B cell (primary cell): ENCODE results near the gene AHDC1. TPM values are rescaled to one million over a fixed set of nuclear protein-coding genes. Genes with fewer than 3 reads are reported as not detected.

Experiments
- ATAC-seq: fragments of 200-7000 bp; cut with Tn5 transposase; one replicate; pipeline ENCODE4 v1.10.0; 2021; ENCODE audit warnings: low read depth, mild to moderate bottlenecking, moderate number of reproducible peaks, moderate library complexity
- CTCF ChIA-PET: fragments of 350-600 bp; sonication (Branson Sonifier 250); formaldehyde crosslinking; loops from one replicate; lab custom pipeline; 2021; ENCODE audit warnings: antibody characterized with exemption, inconsistent platforms; lab: Charles Lee
- POLR2A ChIA-PET: fragments of 350-600 bp; sonication (Branson Sonifier 250); formaldehyde crosslinking; loops from one replicate; lab custom pipeline; 2021; ENCODE audit warnings: antibody characterized with exemption; lab: Charles Lee
- DNase-seq: peaks from one replicate; pipeline ENCODE4 v3.0.0; 2013
- H2AFZ ChIP-seq: 2 replicates; pipeline ENCODE4 v1.6.1; 2012; ENCODE audit warnings: mild to moderate bottlenecking, low read depth, low read length; ENCODE audit not compliant: insufficient read depth, poor library complexity, severe bottlenecking
- H3K27ac ChIP-seq, 2 donors: 1 replicate in 1 of 2; 2 replicates in 1 of 2; pipeline ENCODE4 v1.5.1; 2012 to 2013; ENCODE audit warnings: low read length in 2 of 2, mild to moderate bottlenecking in 2 of 2, moderate library complexity in 1 of 2
- H3K27me3 ChIP-seq, 4 experiments: fragments of 200-600 bp in 1 of 4; sonication (generic) in 1 of 4; replicated peaks in 1 of 4; 1 replicate in 2 of 4; 2 replicates in 2 of 4; pipeline versions ENCODE4 v1.6.1 to v1.7.0; 2013 to 2016; ENCODE audit warnings: low read length in 3 of 4, mild to moderate bottlenecking in 2 of 4, mixed read lengths in 1 of 4, moderate library complexity in 1 of 4; ENCODE audit not compliant: insufficient read depth in 4 of 4, control insufficient read depth in 3 of 4; ENCODE audit errors: control extremely low read depth in 1 of 4
- H3K36me3 ChIP-seq, 2 experiments: replicated peaks in 1 of 2; 1 replicate in 1 of 2; 2 replicates in 1 of 2; pipeline versions ENCODE4 v1.6.1 to v1.7.1; 2013; ENCODE audit warnings: low read length in 1 of 2; ENCODE audit not compliant: insufficient read depth in 2 of 2, control insufficient read depth in 1 of 2; ENCODE audit errors: control extremely low read depth in 1 of 2, extremely low read depth in 1 of 2
- H3K4me1 ChIP-seq, 2 donors: fragments of 200-600 bp in 1 of 2; sonication (generic) in 1 of 2; 1 replicate in 1 of 2; 2 replicates in 1 of 2; pipeline versions ENCODE4 v1.5.1 to v1.6.1; 2013 to 2017; ENCODE audit warnings: low read length in 2 of 2; ENCODE audit not compliant: control insufficient read depth in 2 of 2, insufficient read depth in 2 of 2
- H3K4me2 ChIP-seq: replicated peaks from 2 replicates; pipeline ENCODE3; 2012; ENCODE audit warnings: mild to moderate bottlenecking, low read depth, low read length; ENCODE audit not compliant: poor library complexity, severe bottlenecking
- H3K4me3 ChIP-seq, 5 experiments: fragments of 200-600 bp in 1 of 5; sonication (generic) in 1 of 5; 1 replicate in 3 of 5; 2 replicates in 2 of 5; pipeline versions ENCODE4 v1.5.1 to v1.7.0; 2011 to 2016; ENCODE audit warnings: low read length in 4 of 5, mild to moderate bottlenecking in 4 of 5, low read depth in 2 of 5, control low read depth in 1 of 5, moderate library complexity in 1 of 5; ENCODE audit not compliant: insufficient read depth in 1 of 5; ENCODE audit errors: control extremely low read depth in 1 of 5, extremely low read depth in 1 of 5
- H3K79me2 ChIP-seq: fragments of 200-600 bp; sonication (generic); one replicate; pipeline ENCODE4 v1.6.0; 2016; ENCODE audit warnings: low read length; ENCODE audit not compliant: control insufficient read depth, insufficient read depth
- H3K9ac ChIP-seq: fragments of 200-600 bp; sonication (generic); 2 replicates; pipeline ENCODE4 v1.6.1; 2017; ENCODE audit warnings: mild to moderate bottlenecking, low read length, moderate library complexity
- H3K9me3 ChIP-seq, 3 donors: one replicate each; pipeline versions ENCODE4 v1.6.1 to v1.7.1; 2013; ENCODE audit warnings: low read length in 2 of 3; ENCODE audit not compliant: control insufficient read depth in 2 of 3, insufficient read depth in 1 of 3; ENCODE audit errors: control extremely low read depth in 1 of 3
- H4K20me1 ChIP-seq: 2 replicates; pipeline ENCODE4 v1.6.0; 2012; ENCODE audit warnings: mild to moderate bottlenecking, low read length; ENCODE audit not compliant: insufficient read depth, control insufficient read depth, poor library complexity, severe bottlenecking
- H3K27ac Mint-ChIP-seq: one replicate; pipeline ENCODE4 v1.8.0; 2021; ENCODE audit warnings: mixed read lengths
- H3K27me3 Mint-ChIP-seq: one replicate; pipeline ENCODE4 v1.8.0; 2021; ENCODE audit warnings: mixed read lengths
- H3K4me1 Mint-ChIP-seq: one replicate; pipeline ENCODE4 v1.8.0; 2021; ENCODE audit warnings: mixed read lengths
- H3K4me3 Mint-ChIP-seq: one replicate; pipeline ENCODE4 v1.8.0; 2021; ENCODE audit warnings: mixed read lengths
- H3K9me3 Mint-ChIP-seq: one replicate; pipeline ENCODE4 v1.8.0; 2022; ENCODE audit warnings: mixed read lengths; ENCODE audit not compliant: insufficient read depth
- EZH2 ChIP-seq: IDR thresholded peaks from 2 replicates; pipeline ENCODE4 v1.6.1; 2012; ENCODE audit warnings: borderline replicate concordance, low read depth, mild to moderate bottlenecking, moderate library complexity, low read length; ENCODE audit not compliant: insufficient read depth, poor library complexity, severe bottlenecking
- WGBS: methylation state at CpG from one replicate; pipeline ENCODE4 v1.1.5; 2013; ENCODE audit warnings: missing lambda C conversion rate; ENCODE audit not compliant: insufficient coverage; 5-methylcytosine and 5-hydroxymethylcytosine counted together
- intact Hi-C: fragments of 100-400 bp; cut with micrococcal nuclease; formaldehyde crosslinking; loops from one replicate; pipeline ENCODE4 v1.10.0; 2022
- polyA plus RNA-seq: library from polyadenylated mRNA; depleted of rRNA; stranded (reverse); fragments of >200 nt; gene quantifications from 2 replicates; pipeline ENCODE4 v1.2.3, GENCODE V29; 2012
- total RNA-seq, 2 donors: library from RNA; stranded (reverse); fragments of 120-200 nt in 1 of 2; gene quantifications; 1 replicate in 1 of 2; 2 replicates in 1 of 2; pipeline versions ENCODE4 v1.2.3 to v1.2.4, GENCODE V29; 2013 to 2022
- TF ChIP-seq, protein P1 (sequence below): fragments of 200-600 bp; IDR thresholded peaks from one replicate; pipeline ENCODE4 v1.8.0; 2022; ENCODE audit warnings: antibody characterized with exemption, mild to moderate bottlenecking

Gene AHDC1
- total and polyA plus RNA-seq, 2 donors (not counting 1 experiment from before 2014, with no cell fraction given), result 6.2 to 32.0 TPM

- Mint-ChIP-seq H3K4me1 (peaks cover 3% of the 10 kb centered on the region), H3K27ac (no peak overlapping the region), H3K27me3 (no peaks in the 10 kb centered on the region), H3K9me3 (no peaks in the 10 kb centered on the region), H3K4me3 (no peak overlapping the region)
- H3K79me2 ChIP-seq, result no peaks in the 10 kb centered on the region
- H3K9me3 ChIP-seq, result no peaks in the 10 kb centered on the region
- ChIA-PET POLR2A (no interaction called here), CTCF (no interaction called here)
- ATAC-seq, result no peak
- H4K20me1 ChIP-seq, result no peaks in the 10 kb centered on the region
- H3K27me3 ChIP-seq, result no peaks in the 10 kb centered on the region
- DNase-seq, result no peak
- no peak overlapping the region for H3K9ac ChIP-seq
- WGBS, result 93% methylated on average over 5 of the region's 5 CpGs
- H3K4me2 ChIP-seq, result no peak overlapping the region
- TF ChIP-seq, protein P1, sequence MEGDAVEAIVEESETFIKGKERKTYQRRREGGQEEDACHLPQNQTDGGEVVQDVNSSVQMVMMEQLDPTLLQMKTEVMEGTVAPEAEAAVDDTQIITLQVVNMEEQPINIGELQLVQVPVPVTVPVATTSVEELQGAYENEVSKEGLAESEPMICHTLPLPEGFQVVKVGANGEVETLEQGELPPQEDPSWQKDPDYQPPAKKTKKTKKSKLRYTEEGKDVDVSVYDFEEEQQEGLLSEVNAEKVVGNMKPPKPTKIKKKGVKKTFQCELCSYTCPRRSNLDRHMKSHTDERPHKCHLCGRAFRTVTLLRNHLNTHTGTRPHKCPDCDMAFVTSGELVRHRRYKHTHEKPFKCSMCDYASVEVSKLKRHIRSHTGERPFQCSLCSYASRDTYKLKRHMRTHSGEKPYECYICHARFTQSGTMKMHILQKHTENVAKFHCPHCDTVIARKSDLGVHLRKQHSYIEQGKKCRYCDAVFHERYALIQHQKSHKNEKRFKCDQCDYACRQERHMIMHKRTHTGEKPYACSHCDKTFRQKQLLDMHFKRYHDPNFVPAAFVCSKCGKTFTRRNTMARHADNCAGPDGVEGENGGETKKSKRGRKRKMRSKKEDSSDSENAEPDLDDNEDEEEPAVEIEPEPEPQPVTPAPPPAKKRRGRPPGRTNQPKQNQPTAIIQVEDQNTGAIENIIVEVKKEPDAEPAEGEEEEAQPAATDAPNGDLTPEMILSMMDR, result no peak
- no peak for TF ChIP-seq EZH2
- no peak overlapping the region for H2AFZ ChIP-seq
- intact Hi-C loops, result no loop called here
- H3K27ac ChIP-seq, result no peak overlapping the region
- H3K4me1 ChIP-seq, result no peaks in the 10 kb centered on the region
- no peak overlapping the region for H3K4me3 ChIP-seq
- no peaks in the 10 kb centered on the region for H3K36me3 ChIP-seq
Measured at GRCh38 chr1:27505420-27505680, 98.6 kb downstream of the AHDC1 start.

GRCh38 chr1:27504588-27505419 lies 99.1 kb downstream of the AHDC1 start:
- no peak overlapping the region for H3K27ac ChIP-seq
- ATAC-seq (no peak), DNase-seq (no peak)
- TF ChIP-seq, protein P1, result no peak
- TF ChIP-seq EZH2, result no peak
- no peak overlapping the region for H3K27ac Mint-ChIP-seq
- H3K27me3 Mint-ChIP-seq, result no peaks in the 10 kb centered on the region
- H3K4me3 Mint-ChIP-seq, result no peak overlapping the region
- H3K4me1 Mint-ChIP-seq, result peaks cover 3% of the 10 kb centered on the region
- CTCF ChIA-PET, result no interaction called here
- no peak overlapping the region for H3K9ac ChIP-seq
- POLR2A ChIA-PET, result interaction anchor here (0.7 kb wide), 1 partner anchor 54 kb away, joined by 3 read pairs; no protein-coding TSS in a partner anchor
- intact Hi-C loops, result no loop called here
- H3K9me3 Mint-ChIP-seq, result no peaks in the 10 kb centered on the region
- no peak overlapping the region for H3K4me2 ChIP-seq
- H3K36me3 ChIP-seq, result no peaks in the 10 kb centered on the region
- H3K4me3 ChIP-seq, result no peak overlapping the region
- no peaks in the 10 kb centered on the region for H3K4me1 ChIP-seq
- H3K9me3 ChIP-seq, result no peaks in the 10 kb centered on the region
- no peaks in the 10 kb centered on the region for H3K27me3 ChIP-seq
- no peaks in the 10 kb centered on the region for H4K20me1 ChIP-seq
- H3K79me2 ChIP-seq, result no peaks in the 10 kb centered on the region
- no peak overlapping the region for H2AFZ ChIP-seq
- WGBS, result 97% methylated on average over 10 of the region's 13 CpGs
